HT1080 (cell line): ENCODE measurements around the gene TMEM131L. TPM values are rescaled to one million over a fixed set of nuclear protein-coding genes. Genes with fewer than 3 reads are reported as not detected.
"Not testable (repeated sequence)": the region's sequence is repeated elsewhere in the genome, so short reads cannot be mapped to it uniquely, and the experiment has no call there.

ENCODE experiments used
- DNase-seq: peaks from one replicate; pipeline ENCODE4 v3.0.0-alpha.2; 2015; ENCODE audit warnings: low read depth
- total RNA-seq: library from RNA; depleted of rRNA; stranded (reverse); fragments of >200 nt; shearing (Covaris generic); gene quantifications from 2 replicates; pipeline ENCODE4 v1.2.3, GENCODE V29; 2014

Gene TMEM131L
- total RNA-seq, 1 experiment from 2014 or later: 10.0 TPM

GRCh38 chr4:153497988-153498967, 32.1 kb downstream of the TMEM131L start:
- no peak for DNase-seq

GRCh38 chr4:153499005-153499404, 32.8 kb downstream of the TMEM131L start:
- DNase-seq: no peak

DNA sequence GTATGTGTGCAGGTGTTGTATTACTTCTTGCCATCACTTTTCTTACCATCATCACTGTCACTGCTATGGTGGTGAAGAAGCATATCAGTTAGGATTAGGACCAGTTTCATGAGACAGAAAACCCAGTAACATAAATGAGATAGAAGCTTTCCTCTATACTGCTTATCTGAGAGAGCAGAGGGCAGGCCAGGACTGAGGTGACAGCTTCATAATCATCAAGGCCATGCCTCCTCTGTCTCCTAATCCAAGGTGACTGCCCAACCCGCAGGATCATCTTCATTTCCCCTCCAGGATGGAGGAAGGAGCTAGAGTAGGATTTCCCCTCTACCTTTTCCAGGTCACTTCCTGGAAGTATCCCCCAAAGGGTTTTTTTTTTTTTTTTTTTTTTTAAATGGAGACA, 35.4 kb downstream of the TMEM131L start:
- no peak for DNase-seq

- no peak for DNase-seq
These were observed 36.4 kb downstream of the TMEM131L start for GRCh38 chr4:153502584-153502983.

DNA sequence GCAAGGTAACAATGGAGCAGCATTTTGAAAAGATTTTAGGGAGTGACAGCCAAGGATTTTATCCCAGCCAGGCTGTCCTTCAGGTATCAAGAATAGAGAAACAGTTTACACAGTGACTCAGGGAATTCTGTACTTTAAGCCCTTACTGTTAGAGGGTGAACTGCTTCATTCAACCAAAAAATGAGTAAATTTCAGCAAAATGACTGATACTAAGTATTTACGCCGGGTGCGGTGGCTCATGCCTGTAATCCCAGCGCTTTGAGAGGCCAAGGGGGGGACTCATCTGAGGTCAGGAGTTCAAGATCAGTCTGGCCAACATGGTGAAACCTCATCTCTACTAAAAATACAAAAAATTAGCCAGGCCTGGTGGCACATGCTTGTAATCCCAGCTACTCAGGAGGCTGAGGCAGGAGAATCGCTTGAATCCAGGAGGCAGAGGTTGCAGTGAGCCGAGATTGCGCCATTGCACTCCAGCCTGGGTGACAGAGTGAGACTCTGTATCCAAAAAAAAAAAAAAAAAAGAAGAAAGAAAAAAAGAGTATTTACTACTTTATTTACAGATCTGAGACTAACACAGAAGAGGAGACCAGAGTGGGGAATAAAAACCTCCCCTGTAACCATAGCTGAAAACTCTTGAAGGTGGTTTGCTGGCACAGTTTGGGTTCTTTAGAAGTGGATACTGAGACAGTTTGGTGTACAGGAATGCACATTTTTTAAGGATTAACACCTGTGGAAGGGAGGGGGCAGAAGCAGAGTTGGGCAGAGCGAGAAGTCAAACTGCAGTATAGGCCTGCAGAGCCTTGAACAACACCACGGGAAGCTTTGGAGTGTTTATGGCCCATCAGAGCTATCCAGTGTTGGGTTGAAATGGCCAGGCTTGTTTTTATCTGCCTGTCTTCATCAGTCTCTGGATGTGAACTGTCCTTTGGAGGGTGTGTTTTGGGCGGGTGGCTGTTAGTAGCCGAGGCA, 40.5 kb downstream of the TMEM131L start:
- DNase-seq: no peak

DNA sequence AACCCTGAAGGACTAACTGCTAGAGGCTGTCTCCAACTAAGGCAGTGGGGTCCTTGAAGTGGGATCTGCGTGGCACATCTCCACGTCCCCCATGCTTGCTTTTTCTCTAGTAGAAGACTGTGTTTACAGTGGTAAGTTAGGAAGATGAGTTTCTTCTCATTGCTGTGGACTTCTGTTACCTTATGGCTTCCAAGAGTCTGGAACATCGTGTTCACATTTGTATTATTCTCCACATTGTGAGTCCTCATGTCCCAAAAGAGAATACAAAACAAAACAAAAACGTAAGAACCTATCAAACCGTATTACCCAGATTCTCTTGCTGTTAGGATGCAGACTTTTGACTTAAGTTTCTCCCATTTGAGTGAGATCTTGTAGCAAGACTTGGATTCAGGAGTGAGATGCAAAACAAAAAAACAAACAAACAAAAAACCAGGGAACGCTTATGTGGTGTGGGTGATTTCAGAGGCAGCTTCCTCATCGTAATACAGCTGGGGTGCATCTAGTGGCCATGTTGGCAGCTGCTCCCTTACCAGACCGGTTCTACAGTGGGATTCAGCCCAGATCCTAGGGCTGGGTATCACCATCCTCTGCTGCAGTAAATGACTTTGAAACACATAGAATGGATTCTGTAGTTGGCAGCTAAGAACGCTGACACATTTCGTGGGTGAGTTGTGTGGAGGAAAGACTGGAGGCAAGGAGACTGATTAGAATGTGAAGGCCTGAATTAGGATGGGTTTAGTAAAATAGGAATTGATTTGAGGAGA, 41.3 kb downstream of the TMEM131L start:
- no peak for DNase-seq

GRCh38 chr4:153509212-153509611, 43.1 kb downstream of the TMEM131L start:
- not testable (repeated sequence) for DNase-seq

DNA sequence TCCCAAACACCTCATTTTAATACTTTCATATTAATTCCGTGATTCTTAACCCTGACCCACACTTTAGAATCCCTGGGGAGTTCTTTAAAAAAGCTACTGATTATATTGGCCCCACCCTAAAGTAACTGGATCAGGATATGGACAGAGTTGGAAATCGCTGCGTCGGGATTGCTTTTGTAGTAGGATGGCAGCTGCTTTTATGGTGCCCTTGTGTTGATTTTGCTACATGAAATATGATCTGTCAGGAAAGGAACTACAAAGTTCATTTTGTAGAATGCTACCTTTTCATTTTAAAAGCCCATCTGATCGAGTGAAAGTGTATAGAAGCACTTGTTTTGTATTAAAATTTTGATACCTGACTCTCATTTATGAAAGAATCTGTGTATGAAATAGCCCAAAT, 43.6 kb downstream of the TMEM131L start:
- DNase-seq: no peak

DNA sequence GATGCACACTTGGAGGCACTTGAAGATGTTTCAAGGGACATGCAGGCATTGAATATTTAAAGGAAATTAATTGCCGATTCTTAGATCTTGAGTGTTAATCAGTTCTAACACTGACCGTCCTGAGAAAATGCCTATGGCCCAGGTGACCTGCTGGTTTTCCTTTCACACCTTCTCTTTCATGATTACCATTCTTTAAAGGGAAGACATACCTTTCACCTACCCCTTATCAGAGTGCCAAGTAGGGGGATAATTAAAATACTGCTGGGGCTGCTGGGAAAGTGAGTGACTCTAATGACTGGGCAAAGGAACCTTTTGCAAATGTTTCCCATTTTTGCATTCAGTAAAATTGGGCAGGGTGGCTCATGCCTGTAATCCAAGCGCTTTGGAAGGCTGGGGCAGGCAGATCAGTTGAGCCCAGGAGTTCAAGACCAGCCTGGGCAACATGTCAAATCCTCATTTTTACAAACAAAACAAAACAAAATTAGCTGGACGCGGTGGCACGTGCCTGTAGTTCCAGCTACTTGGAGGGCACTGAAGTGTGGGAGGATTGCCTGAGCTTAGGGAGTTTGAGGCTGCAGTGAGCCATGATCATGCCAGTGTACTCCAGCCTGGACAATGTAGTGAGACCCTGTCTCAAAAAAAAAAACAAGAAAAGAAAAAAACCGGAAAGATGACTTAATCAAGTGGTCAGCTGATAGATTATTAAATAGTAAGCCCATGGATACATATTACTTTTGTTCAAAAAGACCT, 44.3 kb downstream of the TMEM131L start:
- no peak for DNase-seq

- no peak for DNase-seq
These were observed 44.9 kb downstream of the TMEM131L start for GRCh38 chr4:153511104-153511503.

DNA sequence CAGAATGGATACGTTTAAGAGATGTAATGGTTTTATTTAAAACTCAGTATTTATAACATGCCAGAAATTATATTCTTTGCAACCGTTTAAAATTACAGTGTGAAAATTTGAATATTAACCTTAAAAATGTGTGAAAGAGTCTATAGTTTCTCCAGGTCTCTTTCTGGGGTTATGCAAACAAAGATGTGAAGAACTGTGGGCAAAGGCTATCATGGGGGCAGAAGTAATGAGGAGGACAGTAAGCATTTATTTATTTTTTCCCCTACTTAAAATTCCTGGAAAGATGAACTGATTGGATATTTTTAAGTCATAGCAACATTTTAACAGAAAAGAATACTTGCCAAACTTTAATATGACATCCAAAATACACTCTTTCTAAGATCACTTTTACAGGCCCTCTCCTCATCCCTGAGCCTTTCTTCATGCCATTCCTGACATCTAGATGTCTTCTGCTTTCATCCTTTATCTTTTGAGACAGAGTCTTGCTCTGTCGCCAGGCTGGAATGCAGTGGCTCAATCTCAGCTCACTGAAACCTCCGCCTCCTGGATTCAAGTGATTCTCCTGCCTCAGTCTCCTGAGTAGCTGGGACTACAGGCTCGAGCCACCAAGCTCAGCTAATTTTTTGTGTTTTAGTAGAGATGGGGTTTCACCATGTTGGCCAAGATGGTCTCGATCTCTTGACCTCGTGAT, 46.1 kb downstream of the TMEM131L start:
- no peak for DNase-seq

- no peak for DNase-seq
These were observed 46.9 kb downstream of the TMEM131L start for GRCh38 chr4:153512952-153513500.

DNA sequence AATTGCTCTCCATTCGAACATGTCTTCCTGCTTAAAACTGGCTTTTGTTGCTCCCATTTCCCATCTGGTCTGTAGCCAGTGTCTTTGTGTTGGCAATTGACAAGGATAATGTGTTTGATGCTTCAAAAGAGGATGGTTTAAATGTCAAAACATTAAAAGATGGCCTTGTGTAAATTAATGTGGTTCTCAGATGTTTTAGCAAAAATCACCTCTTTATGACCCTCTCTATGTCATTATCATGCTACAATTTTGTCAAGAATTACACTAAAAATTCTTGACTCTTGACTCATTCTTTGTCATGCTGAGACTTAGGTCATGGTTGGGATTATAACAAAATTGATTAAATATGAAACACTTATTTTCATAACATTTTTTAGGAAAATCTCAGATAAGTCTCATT, 47.4 kb downstream of the TMEM131L start:
- peak; percentile 60 for DNase-seq

DNA sequence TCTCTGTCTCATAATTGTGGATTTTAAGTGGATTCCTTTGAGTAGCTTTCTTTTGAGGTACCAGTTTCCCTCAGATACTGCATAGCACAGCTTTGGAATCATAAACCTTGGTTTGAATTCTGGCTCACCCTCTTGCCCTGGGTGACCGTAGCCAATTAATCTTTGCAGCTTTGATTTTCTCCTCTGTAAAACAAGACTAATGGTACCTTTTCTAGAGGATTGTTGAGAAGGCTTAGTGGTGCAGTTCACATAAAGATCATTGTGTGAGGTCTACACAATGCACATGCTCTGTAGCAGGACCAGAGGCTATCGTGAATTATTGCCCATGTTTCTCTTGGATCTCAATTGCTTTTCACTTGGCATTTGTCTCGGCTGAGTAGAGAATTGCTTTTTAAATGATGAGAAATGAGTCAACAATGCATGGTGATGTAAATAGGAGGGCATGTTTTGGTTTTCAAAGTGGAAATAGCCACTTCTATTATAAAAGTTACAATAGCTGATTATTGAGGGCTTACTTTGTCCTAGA, 47.9 kb downstream of the TMEM131L start:
- DNase-seq: peak; percentile 29

- DNase-seq: no peak
These were observed 48.7 kb downstream of the TMEM131L start for GRCh38 chr4:153514688-153515426.

DNA sequence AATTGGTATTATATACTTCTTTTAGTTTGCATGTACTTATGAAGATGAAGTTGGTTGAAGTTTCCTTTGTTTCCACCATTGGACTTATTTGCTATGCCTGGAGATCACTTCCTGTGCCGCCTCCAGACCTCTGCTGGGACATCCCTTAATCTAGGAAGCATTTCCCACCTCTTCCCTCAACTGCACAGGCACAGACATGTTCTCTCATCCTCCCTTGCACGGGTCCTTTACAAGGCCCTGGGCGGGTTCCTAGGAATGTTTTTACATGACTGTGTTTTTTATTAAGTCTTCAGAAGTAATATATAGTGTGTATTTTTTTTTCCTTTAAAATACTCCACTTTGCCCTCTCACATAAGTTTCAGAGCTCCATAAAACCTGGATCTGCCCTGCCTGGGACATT, 51.0 kb downstream of the TMEM131L start:
- no peak for DNase-seq

DNA sequence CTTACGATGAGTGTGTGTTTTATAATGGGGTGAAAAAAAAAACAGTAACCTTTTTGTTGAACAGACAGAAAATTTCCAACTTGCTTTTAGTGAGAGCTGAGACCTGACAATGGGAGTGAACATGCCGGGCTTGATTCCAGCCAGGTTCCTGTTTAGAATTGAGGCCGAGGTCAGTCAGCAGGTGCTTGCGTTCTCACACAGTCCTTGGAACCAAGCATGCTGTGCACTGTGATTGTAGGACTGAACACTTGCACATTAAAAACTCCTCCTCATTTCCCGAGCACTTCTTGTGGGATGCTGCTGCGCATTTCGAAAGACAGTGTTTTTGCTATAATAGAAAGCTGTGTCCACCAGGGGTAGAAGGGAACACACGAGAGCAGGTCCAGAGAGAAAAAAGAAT, 51.8 kb downstream of the TMEM131L start:
- DNase-seq: no peak

DNA sequence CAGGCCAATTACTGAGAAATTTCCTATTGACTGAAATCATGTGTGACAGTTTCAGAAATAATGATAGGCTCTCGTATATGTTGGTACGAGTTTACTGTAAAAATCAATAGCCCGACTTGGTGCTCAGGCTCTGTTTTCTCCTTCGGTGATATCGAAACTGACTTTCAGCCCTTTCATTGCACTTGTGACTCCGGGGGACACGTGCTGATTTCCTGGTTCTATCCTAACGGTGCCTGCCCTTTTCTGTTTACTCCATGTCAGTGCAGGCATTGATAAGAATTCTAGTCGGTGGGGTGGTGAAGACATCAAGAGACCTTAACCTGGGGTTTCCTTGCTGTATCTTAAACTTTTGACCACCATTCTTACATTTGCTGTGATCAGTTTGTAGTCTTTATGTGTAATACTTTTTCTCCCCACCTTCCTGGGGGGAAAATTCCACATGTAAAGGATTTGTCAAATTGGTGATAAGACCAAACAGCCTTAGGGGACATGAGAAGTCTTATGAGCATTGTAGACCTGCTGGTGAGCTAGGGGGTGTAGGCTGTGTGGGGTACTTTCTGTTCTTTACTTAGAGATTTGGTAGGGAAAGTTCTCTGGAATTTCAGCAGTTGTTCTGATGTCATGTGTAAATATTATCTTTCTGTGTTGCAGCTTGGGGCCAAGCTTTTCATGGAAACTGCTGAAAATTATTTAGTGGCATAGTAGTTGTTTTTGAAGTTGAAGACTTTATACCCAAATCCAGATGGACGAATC, 52.7 kb downstream of the TMEM131L start:
- no peak for DNase-seq
